ENCODE data around the gene DYSF. TPM values are rescaled to one million over a fixed set of nuclear protein-coding genes. Genes with fewer than 3 reads are reported as not detected.

The DYSF gene
- total and polyA plus RNA-seq, 2 donors (not counting 1 experiment from before 2014, with no cell fraction given) = 0.17 to 0.43 TPM

DNA sequence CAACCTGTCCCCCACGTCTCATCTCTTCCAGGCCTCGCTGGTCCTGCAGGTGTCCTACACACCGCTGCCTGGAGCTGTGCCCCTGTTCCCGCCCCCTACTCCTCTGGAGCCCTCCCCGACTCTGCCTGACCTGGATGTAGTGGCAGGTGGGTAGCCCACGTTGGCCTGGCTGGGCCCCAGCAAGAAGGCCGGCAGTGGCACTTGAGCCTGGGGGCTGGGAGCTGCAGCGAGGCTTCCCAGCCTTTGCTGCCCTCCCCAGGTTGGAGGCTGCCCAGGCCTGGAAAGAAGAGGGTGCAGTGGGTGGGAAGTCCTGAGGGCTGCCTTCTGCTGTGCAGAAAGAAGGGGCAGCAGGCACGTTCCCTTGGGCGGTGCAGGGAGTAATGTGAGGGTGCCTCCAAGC, 58.4 kb downstream of the DYSF start:
- Histone ChIP-seq H3K4me3 (ENCODE audit: control extremely low read depth in 1 of 5, extremely low read depth in 1 of 5, insufficient read depth in 1 of 5, low read depth in 2 of 5, low read length in 4 of 5) (no peak overlapping the region), H2AFZ (ENCODE audit: insufficient read depth, low read depth, low read length, poor library complexity, severe bottlenecking) (no peak overlapping the region), H3K27me3 (replicated peaks in 1 of 4; ENCODE audit: control extremely low read depth in 1 of 4, control insufficient read depth in 3 of 4, insufficient read depth in 4 of 4, low read length in 3 of 4) (no peaks in the 10 kb centered on the region), H3K4me1 (ENCODE audit: control insufficient read depth in 2 of 2, insufficient read depth in 2 of 2, low read length in 2 of 2) (no peaks in the 10 kb centered on the region), H3K79me2 (ENCODE audit: control insufficient read depth, insufficient read depth, low read length) (no peaks in the 10 kb centered on the region), H3K9me3 (ENCODE audit: control extremely low read depth in 1 of 3, control insufficient read depth in 2 of 3, insufficient read depth in 1 of 3, low read length in 2 of 3) (no peaks in the 10 kb centered on the region), H3K9ac (ENCODE audit: low read length) (no peak overlapping the region), H4K20me1 (ENCODE audit: control insufficient read depth, insufficient read depth, low read length, poor library complexity, severe bottlenecking) (no peaks in the 10 kb centered on the region), H3K27ac (ENCODE audit: low read length in 2 of 2) (no peak overlapping the region), H3K36me3 (replicated peaks in 1 of 2; ENCODE audit: control extremely low read depth in 1 of 2, control insufficient read depth in 1 of 2, extremely low read depth in 1 of 2, insufficient read depth in 2 of 2, low read length in 1 of 2) (no peaks in the 10 kb centered on the region), H3K4me2 (replicated peaks; ENCODE audit: low read depth, low read length, poor library complexity, severe bottlenecking) (no peak overlapping the region)
- intact Hi-C loops (cut with micrococcal nuclease) = no loop called here
- Mint-ChIP-seq H3K9me3 (ENCODE audit: insufficient read depth) (no peaks in the 10 kb centered on the region), H3K27ac (no peak overlapping the region), H3K27me3 (peaks cover 11% of the 10 kb centered on the region), H3K4me1 (peaks cover 2% of the 10 kb centered on the region), H3K4me3 (no peak overlapping the region)
- CTCF ChIA-PET = interaction anchor here (1.1 to 15.5 kb wide), 5 partner anchors 15 to 357 kb away, joined by 3 to 350 read pairs (median 5); no protein-coding TSS in a partner anchor
- ATAC-seq (ENCODE audit: low read depth) = no peak
- TF ChIP-seq, protein P1, sequence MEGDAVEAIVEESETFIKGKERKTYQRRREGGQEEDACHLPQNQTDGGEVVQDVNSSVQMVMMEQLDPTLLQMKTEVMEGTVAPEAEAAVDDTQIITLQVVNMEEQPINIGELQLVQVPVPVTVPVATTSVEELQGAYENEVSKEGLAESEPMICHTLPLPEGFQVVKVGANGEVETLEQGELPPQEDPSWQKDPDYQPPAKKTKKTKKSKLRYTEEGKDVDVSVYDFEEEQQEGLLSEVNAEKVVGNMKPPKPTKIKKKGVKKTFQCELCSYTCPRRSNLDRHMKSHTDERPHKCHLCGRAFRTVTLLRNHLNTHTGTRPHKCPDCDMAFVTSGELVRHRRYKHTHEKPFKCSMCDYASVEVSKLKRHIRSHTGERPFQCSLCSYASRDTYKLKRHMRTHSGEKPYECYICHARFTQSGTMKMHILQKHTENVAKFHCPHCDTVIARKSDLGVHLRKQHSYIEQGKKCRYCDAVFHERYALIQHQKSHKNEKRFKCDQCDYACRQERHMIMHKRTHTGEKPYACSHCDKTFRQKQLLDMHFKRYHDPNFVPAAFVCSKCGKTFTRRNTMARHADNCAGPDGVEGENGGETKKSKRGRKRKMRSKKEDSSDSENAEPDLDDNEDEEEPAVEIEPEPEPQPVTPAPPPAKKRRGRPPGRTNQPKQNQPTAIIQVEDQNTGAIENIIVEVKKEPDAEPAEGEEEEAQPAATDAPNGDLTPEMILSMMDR (IDR thresholded peaks at IDR 0.05) = no peak
- no peak for TF ChIP-seq EZH2 (IDR thresholded peaks at IDR 0.05; ENCODE audit: borderline replicate concordance, insufficient read depth, low read depth, low read length, poor library complexity, severe bottlenecking)
- no peak for DNase-seq
- POLR2A ChIA-PET = no interaction called here
- 85% methylated on average over 10 of the region's 10 CpGs for WGBS (ENCODE audit: insufficient coverage)

DNA sequence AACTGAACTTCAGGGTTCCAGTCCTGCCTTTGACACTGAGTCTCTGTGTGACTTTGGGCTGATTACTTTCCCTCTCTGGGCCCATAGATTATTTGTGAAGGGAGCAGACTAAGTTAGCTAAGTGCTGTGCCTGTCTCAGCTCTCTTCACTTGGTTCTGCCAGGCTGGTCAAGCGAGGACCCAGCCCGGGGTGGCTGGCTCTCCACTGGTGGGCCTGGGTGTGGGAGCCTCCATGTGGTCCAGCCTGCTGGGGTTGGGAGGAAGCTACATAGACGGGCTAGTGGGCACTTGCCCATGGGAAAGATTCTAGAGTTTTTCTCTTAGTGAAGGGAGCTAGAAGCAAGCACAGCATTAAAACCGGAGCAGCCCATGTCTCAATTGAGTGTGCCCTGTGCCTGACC, 59.0 kb downstream of the DYSF start:
- peaks cover 2% of the 10 kb centered on the region for H3K4me1 Mint-ChIP-seq
- intact Hi-C loops (cut with micrococcal nuclease) = no loop called here
- POLR2A ChIA-PET = no interaction called here

More for the DNA sequence above, 59.0 kb downstream of the DYSF start:
- H4K20me1 ChIP-seq (ENCODE audit: control insufficient read depth, insufficient read depth, low read length, poor library complexity, severe bottlenecking) = no peaks in the 10 kb centered on the region
- H3K9me3 ChIP-seq (ENCODE audit: control extremely low read depth in 1 of 3, control insufficient read depth in 2 of 3, insufficient read depth in 1 of 3, low read length in 2 of 3) = no peaks in the 10 kb centered on the region
- no peak overlapping the region for H3K27ac Mint-ChIP-seq
- no peaks in the 10 kb centered on the region for H3K4me1 ChIP-seq (ENCODE audit: control insufficient read depth in 2 of 2, insufficient read depth in 2 of 2, low read length in 2 of 2)
- H3K36me3 ChIP-seq (replicated peaks in 1 of 2; ENCODE audit: control extremely low read depth in 1 of 2, control insufficient read depth in 1 of 2, extremely low read depth in 1 of 2, insufficient read depth in 2 of 2, low read length in 1 of 2) = no peaks in the 10 kb centered on the region
- no peaks in the 10 kb centered on the region for H3K79me2 ChIP-seq (ENCODE audit: control insufficient read depth, insufficient read depth, low read length)
- no peak overlapping the region for H3K4me3 Mint-ChIP-seq
- DNase-seq (no peak), ATAC-seq (ENCODE audit: low read depth) (no peak)
- TF ChIP-seq, protein P1 (IDR thresholded peaks at IDR 0.05) = no peak
- TF ChIP-seq EZH2 (IDR thresholded peaks at IDR 0.05; ENCODE audit: borderline replicate concordance, insufficient read depth, low read depth, low read length, poor library complexity, severe bottlenecking) = no peak
- H3K9me3 Mint-ChIP-seq (ENCODE audit: insufficient read depth) = no peaks in the 10 kb centered on the region
- CTCF ChIA-PET = interaction anchor here (1.0 to 15.5 kb wide), 6 partner anchors 15 to 357 kb away, joined by 3 to 350 read pairs (median 4); no protein-coding TSS in a partner anchor
- no peaks in the 10 kb centered on the region for H3K27me3 ChIP-seq (replicated peaks in 1 of 4; ENCODE audit: control extremely low read depth in 1 of 4, control insufficient read depth in 3 of 4, insufficient read depth in 4 of 4, low read length in 3 of 4)
- 73% methylated on average over 4 of the region's 4 CpGs for WGBS (ENCODE audit: insufficient coverage)
- H3K27ac ChIP-seq (ENCODE audit: low read length in 2 of 2) = no peak overlapping the region
- H3K9ac ChIP-seq (ENCODE audit: low read length) = no peak overlapping the region
- no peak overlapping the region for H3K4me3 ChIP-seq (ENCODE audit: control extremely low read depth in 1 of 5, extremely low read depth in 1 of 5, insufficient read depth in 1 of 5, low read depth in 2 of 5, low read length in 4 of 5)
- H2AFZ ChIP-seq (ENCODE audit: insufficient read depth, low read depth, low read length, poor library complexity, severe bottlenecking) = no peak overlapping the region
- peaks cover 11% of the 10 kb centered on the region for H3K27me3 Mint-ChIP-seq
- H3K4me2 ChIP-seq (replicated peaks; ENCODE audit: low read depth, low read length, poor library complexity, severe bottlenecking) = no peak overlapping the region

Measured in B cell (primary cell).